GM18508 (cell line): Measurements from ENCODE around the gene OR2M5.

Experiments
- ATAC-seq: cut with Tn5 transposase; IDR thresholded peaks from one replicate; pipeline ENCODE4 v1.9.1; 2021; ENCODE audit warnings: moderate number of reproducible peaks; ENCODE audit not compliant: insufficient read depth, unreplicated experiment

Gene OR2M5, protein sequence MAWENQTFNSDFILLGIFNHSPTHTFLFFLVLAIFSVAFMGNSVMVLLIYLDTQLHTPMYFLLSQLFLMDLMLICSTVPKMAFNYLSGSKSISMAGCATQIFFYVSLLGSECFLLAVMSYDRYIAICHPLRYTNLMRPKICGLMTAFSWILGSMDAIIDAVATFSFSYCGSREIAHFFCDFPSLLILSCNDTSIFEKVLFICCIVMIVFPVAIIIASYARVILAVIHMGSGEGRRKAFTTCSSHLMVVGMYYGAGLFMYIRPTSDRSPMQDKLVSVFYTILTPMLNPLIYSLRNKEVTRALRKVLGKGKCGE

GRCh38 chr1:248144513-248145198, at the start of gene OR2M5:
Gene OR2M5 (plus strand): TSS chr1:248145148. CDS start chr1:248145148, 0 bp downstream.
- ATAC-seq: no peak

DNA sequence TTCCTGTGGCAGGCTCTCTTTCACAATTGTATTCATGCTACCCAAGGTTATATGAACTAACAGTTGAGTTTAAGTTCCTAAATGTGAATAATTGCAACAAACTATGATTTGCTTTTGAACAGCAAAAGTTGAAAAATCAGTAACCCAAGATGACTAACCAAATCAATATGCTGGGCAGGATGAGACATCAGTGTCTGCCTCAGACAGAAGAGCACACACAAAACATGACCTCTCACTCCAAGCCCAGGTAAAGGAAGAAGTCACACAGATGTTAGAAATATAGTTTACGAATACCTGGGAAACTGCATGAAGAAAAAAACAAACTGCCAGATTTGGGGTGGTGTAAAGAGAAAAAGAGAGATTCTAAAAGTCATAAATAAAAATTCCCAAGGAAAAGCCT, 46.4 kb upstream of the OR2M5 start:
- no peak for ATAC-seq

GRCh38 chr1:248102847-248103246, 42.1 kb upstream of the OR2M5 start:
- ATAC-seq: no peak

- no peak for ATAC-seq
Measured at GRCh38 chr1:248111157-248111556, 33.8 kb upstream of the OR2M5 start.

DNA sequence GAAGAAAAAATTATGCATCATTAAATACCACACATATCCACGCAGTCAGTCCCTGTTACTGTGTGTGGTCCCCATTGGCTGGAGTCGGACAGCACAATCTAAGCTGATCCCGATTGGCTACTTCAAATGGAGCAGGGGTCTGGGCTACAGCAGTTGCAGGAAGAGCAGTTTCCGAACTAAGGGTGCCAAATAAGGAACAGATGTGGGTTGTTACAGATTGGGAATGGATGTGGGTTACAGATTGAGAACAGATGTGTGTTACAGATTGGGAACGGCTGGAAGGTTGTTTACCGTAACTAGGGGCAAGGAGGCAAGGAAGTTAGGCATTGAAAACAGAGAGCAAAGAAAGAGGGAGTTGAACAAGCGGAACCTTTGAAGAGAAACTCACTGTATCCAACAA, 30.1 kb upstream of the OR2M5 start:
- ATAC-seq: no peak

GRCh38 chr1:248127653-248128052, 17.3 kb upstream of the OR2M5 start:
- no peak for ATAC-seq

DNA sequence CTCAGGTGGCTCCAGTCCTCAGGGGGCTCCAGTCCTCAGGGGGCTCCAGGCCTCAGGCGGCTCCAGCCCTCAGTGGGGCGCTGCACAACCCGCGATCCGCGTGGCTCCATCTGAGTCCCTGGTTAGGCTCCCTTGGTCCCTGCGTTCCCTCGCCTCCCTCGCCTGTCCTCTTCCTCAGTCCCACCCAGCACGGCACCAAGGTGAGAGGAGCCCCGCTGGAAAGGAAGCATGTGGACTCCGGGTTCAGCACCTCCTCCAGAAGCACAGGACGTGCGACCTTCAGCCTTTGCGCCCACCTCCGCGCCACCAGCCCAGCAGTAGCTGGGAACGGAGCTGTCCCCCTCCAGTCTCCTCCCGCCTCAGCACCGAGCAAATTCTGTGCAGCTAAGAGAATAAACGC, 8.1 kb upstream of the OR2M5 start:
- no peak for ATAC-seq

DNA sequence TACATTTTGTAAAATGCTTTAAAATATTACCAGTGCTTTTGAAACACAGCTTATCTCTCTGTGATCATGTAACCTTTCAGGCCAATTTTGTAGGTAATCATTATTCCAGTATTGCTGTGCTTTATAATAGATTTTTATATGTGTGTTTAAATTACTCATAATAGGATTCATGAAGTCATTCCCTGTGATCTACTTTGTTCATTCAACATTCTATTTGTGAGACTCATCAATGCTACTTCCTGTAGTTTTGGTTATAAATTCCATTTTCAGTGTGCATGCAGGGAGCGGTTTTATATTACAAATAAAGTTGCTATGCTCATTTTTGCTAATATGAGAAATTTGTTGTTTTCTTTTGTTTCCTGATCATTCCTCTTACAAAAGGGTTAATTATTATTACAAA, 4.1 kb upstream of the OR2M5 start:
- ATAC-seq: no peak

DNA sequence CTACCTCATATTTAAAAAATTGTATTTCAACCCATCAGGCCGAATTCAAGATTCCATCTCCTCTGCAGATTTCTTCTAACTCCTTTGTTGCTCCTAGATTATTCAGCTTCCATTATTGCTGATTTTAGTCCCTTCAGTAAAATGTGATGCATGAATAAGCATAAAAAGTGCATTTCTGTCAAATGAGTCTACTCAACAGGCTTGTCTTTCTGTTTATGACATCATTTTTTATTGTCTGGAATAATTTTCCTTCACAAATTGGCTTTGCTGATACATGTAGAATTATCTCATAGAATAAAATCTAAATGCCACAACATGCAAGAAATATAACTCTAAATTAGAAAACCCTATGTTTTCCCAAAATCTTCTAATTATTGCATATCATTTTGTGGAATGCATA, 1.6 kb upstream of the OR2M5 start:
- ATAC-seq: no peak

DNA sequence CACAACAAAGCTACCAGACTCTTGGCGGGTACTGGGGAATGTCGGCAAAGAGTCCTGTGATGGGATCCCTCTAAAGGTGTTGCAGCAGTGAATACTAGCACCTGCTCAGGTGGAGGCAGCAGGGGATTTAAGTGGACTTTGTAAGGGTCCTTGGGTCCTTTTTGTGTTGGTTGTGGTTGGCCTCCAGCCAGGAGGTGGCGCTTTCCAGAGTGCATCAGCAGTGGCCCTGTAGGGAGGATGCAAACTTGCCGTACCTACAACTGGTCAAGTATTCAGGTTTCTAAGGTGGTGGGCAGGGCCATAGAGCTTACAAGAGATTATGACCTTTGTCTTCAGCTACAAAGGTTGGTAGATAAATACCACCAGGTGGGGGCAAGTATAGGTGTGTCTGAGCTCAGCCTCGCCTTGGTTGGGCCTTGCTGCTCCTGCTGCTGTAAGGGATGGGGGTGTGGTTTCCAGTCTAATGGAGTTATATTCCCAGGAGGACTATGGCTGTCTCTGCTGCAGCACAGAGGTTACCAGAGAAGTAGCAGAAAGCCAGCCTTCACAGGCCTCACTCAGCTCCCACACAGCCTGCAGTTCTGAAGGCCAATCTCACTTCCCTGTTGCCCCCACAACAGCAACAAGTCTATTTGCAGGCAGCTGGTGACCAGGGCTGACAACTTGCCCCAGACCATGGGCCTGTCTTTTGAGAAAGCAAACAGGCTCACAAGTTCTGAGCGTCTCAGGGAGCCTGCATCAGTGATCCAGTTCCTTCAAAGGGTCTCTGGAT, 7.3 kb downstream of the OR2M5 start:
- no peak for ATAC-seq

DNA sequence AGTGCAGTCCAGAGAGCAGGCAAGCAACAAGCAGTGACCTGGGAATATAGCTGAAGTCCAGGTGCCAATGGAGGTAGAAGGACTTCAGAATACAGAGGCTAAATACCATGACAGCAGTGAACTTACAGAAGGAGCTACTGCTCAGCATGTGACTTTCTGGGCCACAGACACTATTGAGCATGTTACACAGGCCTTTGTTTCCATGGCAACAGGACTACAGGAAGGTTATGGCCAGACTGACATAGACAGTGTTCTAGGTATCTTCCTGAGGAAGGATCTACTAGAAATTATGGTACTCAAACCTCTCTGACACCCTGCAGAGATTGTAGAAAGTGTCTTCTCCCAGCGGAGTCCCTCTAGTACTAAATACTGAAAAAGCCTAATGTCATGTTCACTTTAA, 11.0 kb downstream of the OR2M5 start:
- no peak for ATAC-seq

- ATAC-seq: no peak
Measured at GRCh38 chr1:248158758-248159157, 13.8 kb downstream of the OR2M5 start.

DNA sequence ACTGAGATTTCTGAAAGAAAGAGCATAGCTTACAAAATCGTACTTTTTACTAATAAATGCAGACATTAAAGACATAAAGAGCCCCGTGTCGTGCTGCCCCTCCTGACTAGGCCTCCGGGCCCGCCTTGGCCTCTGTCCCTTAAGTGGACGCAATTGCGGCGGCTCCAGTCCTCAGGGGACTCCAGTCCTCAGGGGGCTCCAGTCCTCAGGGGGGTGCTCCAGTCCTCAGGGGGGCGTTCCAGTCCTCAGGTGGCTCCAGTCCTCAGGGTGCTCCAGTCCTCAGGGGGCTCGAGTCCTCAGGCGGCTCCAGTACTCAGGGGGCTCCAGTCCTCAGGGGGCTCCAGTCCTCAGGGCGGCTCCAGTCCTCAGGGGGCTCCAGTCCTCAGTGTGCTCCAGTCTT, 19.1 kb downstream of the OR2M5 start:
- no peak for ATAC-seq

DNA sequence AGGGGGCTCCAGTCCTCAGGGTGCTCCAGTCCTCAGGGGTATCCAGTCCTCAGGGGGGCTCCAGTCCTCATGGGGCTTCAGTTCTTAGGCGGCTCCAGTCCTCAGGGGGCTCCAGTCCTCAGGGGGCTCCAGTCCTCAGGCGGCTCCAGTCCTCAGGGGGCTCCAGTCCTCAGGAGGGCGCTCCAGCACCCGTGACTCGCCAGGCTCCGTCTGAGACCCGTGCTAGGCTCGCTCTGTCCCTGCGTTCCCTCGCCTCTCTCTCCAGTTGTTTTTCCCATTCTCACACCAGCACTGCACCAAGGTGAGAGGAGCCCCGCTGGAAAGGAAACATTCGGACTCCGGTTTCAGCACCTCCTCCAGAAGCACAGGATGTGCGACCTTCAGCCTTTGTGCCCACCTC, 20.2 kb downstream of the OR2M5 start:
- no peak for ATAC-seq

GRCh38 chr1:248174521-248174920, 29.6 kb downstream of the OR2M5 start, which contains the start of gene OR2M2:
Gene OR2M2 (plus strand): TSS chr1:248174821. CDS start chr1:248179986, 5,165 bp downstream.
- no peak for ATAC-seq

- no peak for ATAC-seq
Measured at GRCh38 chr1:248183996-248184395, 39.0 kb downstream of the OR2M5 start.

DNA sequence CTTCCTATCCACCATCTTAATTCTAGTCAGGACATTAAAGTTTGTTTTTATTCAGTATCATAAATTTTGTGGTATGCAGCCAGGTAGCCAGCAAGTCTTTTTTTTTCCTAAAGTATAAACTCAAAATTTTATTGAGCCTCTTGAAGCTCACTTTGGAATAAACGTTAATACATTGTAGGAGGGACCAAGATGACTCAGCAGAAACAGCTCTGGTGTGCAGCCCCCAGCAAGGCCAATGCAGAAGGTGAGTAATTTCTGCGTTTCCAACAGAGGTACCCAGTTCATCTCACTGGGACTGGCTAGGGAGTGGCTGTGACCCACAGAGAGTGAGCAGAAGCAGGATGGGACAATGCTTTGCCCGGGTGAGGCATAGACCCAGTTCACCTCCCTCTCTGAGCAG, 42.4 kb downstream of the OR2M5 start:
- ATAC-seq: no peak

- ATAC-seq: no peak
Measured at GRCh38 chr1:248189026-248189425, 44.1 kb downstream of the OR2M5 start.

GRCh38 chr1:248194117-248194516, 49.2 kb downstream of the OR2M5 start:
- ATAC-seq: no peak
